SK-N-MC (cell line): Measurements from ENCODE around the gene ASIC4.

Source experiments
- DNase-seq: peaks from one replicate; pipeline ENCODE4 v3.0.0-alpha.2; 2011; ENCODE audit warnings: low read depth, low spot score
- H3K27ac ChIP-seq: fragments of 200-600 bp; sonication (generic); 2 replicates; pipeline ENCODE4 v1.5.1; 2016; ENCODE audit warnings: mixed run types
- H3K36me3 ChIP-seq: fragments of 200-600 bp; sonication (generic); 2 replicates; pipeline ENCODE4 v1.6.1; 2017; ENCODE audit warnings: antibody characterized with exemption, low read length, mixed read lengths; ENCODE audit not compliant: insufficient read depth
- H3K4me3 ChIP-seq: fragments of 200-600 bp; sonication (generic); 2 replicates; pipeline ENCODE4 v1.5.1; 2016
- H3K9ac ChIP-seq: fragments of 200-600 bp; sonication (generic); 2 replicates; pipeline ENCODE4 v1.8.0; 2017; ENCODE audit warnings: mixed run types, mixed read lengths; ENCODE audit not compliant: insufficient read length
- H3K9me3 ChIP-seq: fragments of 200-600 bp; sonication (generic); 2 replicates; pipeline ENCODE4 v1.6.1; 2017; ENCODE audit warnings: low read depth, mild to moderate bottlenecking, antibody characterized with exemption, low read length, moderate library complexity, mixed read lengths
- EZH2 ChIP-seq: fragments of 200-600 bp; sonication (generic); IDR thresholded peaks from one replicate; pipeline ENCODE4 v1.6.1; 2017; ENCODE audit warnings: antibody characterized with exemption
- FOXP2 ChIP-seq: optimal IDR thresholded peaks from 2 replicates; pipeline ENCODE3; 2011; ENCODE audit warnings: mild to moderate bottlenecking, moderate library complexity; ENCODE audit not compliant: insufficient read depth; ENCODE audit errors: extremely low read length, control extremely low read depth
- POLR2AphosphoS5 ChIP-seq: IDR thresholded peaks from 2 replicates; pipeline ENCODE4 v1.6.1; 2012; ENCODE audit warnings: mild to moderate bottlenecking, low read depth, low read length, borderline replicate concordance

Gene ASIC4

GRCh38 chr2:219515874-219516629 lies 1.8 kb downstream of the ASIC4 start:
- no peak overlapping the region for H3K9ac ChIP-seq
- TF ChIP-seq FOXP2 = no peak
- no peaks in the 10 kb centered on the region for H3K36me3 ChIP-seq
- no peak for DNase-seq
- no peak overlapping the region for H3K4me3 ChIP-seq
- no peak overlapping the region for H3K27ac ChIP-seq
- H3K9me3 ChIP-seq = no peaks in the 10 kb centered on the region

DNA sequence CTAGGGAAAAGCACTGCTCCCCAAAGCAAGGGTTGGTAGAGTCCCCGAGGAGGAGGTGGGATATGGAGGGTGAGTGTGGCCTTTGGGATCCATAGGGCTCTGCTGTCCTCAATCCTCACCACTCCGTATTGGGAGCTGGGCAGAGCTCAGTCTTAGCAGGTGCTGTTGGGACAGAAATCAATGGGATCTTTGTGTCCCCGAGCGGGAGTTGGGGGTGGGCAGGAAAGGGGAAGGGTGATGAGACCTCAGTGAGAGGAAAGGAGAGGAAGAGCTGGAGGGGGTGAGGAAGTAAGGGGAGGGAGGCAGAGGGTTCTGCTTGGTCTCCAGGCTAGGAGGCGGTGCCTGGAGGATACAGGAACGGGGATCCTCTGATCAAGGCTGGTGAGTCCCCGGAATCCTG lies 2.6 kb downstream of the ASIC4 start:
- Histone ChIP-seq H3K4me3 (no peak overlapping the region), H3K27ac (no peak overlapping the region), H3K9ac (no peak overlapping the region), H3K36me3 (no peaks in the 10 kb centered on the region), H3K9me3 (no peaks in the 10 kb centered on the region)
- no peak for TF ChIP-seq FOXP2
- TF ChIP-seq POLR2AphosphoS5 = no peak
- DNase-seq = no peak

DNA sequence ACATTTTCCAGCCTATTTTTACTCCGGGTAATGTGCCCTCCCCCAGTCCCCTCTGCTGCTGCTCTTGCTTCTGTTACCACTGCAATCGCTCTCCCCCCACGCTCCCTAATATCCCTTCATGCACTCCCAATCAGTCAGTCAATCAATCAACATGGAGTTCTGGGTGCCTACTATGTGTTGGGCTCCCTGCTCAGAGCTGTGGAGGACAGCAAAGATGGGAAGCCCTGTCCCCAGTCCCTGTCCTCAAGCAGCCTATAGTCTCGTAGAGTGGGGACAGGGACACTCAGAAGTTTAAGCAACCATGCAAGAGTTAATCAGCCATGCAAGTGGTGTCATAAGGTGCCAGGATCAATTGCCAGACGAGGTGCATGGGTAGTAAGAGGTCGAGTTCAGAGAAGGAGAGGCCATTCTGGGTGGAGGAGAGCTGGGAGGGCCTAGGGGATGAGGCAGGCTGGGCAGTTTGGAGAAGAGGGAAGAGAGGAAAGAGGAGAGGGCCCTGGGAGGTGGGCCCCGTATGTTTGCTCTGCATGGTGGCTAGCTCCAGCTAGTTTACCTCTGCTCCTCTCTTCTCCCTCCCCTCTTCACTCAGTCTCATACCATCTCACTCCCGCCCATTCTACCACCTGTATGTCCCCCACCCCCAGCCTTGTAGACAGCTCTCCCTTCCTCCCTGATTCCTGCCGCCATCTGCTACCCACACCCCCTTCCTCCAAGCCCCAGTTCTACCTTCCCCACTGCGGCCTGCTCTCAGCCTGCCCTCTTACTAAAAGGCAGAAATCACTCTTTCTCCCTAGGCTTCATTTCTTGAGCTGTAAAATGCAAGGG lies 3.9 kb downstream of the ASIC4 start:
- H3K36me3 ChIP-seq = no peaks in the 10 kb centered on the region
- DNase-seq = no peak
- no peak overlapping the region for H3K27ac ChIP-seq
- H3K4me3 ChIP-seq = no peak overlapping the region
- TF ChIP-seq EZH2 (no peak), POLR2AphosphoS5 (no peak), FOXP2 (no peak)
- H3K9ac ChIP-seq = no peak overlapping the region
- no peaks in the 10 kb centered on the region for H3K9me3 ChIP-seq

DNA sequence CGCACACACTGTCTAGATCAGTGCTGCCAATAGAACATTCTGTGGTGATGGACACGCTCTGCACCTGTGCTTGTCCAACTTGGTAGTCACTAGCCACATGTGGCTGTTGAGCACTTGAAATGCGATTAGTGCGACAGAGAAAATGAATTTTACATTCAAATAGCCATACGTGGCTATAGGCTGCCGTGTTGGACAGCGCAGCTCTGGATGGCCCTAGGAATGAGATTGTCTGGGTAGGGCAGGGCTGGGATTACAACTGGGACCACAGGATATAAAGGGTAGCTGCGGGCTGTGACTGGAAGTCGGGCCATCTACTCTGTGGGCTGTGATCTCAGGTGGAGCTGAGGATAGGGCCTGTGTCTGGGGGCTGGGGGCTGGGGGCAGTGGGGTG lies 5.2 kb downstream of the ASIC4 start:
- Histone ChIP-seq H3K4me3 (no peak overlapping the region), H3K36me3 (no peaks in the 10 kb centered on the region), H3K9ac (no peak overlapping the region), H3K27ac (no peak overlapping the region), H3K9me3 (no peaks in the 10 kb centered on the region)
- DNase-seq = no peak
- TF ChIP-seq FOXP2 = no peak
- no peak for TF ChIP-seq POLR2AphosphoS5
- TF ChIP-seq EZH2 = no peak

DNA sequence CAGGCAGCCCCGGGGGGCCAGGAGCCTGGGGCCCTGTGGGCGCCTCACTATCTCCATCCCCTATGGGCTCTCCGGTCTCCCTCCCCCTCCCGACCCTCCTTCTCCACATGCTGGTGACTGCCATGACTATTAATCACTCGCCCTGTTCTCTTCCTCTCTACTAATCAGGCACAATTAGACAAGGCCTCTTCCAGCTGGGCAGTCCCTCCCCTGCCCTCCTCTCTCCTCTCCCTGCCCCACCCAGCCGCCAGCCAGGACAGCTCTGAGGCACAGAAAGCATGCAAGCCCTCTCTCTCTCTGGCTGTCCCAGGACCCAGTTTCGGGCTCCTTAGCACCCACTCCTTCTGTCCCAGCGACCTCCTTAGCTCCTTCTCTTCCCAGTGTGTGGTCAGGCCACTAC lies 5.8 kb downstream of the ASIC4 start:
- no peaks in the 10 kb centered on the region for H3K36me3 ChIP-seq
- no peak overlapping the region for H3K27ac ChIP-seq
- no peak for DNase-seq
- H3K4me3 ChIP-seq = no peak overlapping the region
- H3K9me3 ChIP-seq = no peaks in the 10 kb centered on the region
- no peak overlapping the region for H3K9ac ChIP-seq
- TF ChIP-seq FOXP2 (no peak), EZH2 (no peak), POLR2AphosphoS5 (no peak)

DNA sequence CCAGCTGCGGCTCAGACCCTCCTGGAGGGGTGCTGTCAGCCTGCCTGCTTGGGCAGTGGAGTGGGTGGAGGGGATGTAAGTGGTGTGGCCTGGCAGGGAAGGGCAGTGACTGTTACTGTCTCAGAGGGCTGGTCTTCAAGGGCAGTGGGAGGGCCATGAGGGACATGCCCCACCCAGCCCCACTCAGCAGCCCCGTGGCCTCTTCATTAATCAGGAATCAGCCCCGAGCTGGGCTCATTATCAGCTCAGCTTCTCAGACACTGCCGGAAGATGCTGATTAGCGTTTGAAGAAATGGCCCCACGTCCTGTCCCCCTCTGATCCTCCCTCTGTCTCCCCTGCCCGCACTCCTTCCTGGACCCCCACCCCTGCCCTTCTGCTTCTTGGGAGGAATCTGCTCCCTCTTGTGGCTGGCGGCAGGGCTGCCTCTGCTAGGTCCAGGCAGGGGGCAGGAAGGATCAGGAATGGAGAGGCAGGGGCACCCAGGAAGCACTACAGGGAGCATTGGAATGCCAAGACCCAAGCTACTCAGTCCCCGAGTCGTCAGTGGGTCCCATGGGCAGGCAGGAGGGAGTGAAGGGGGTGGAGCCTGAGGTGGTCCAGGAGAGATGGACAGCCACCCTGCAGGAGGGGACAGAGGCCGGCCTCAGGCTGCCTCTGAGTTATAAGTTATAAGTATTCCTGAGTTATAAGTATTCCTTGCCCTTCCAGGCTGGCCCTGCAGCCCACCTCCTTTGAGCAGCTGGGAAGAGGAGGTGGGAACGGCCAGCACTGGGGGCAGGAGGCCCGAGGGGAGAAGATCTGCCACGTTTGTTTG lies 7.0 kb downstream of the ASIC4 start:
- no peaks in the 10 kb centered on the region for H3K9me3 ChIP-seq
- no peak overlapping the region for H3K27ac ChIP-seq
- H3K36me3 ChIP-seq = no peaks in the 10 kb centered on the region
- no peak overlapping the region for H3K9ac ChIP-seq
- DNase-seq = no peak
- no peak for TF ChIP-seq FOXP2
- no peak for TF ChIP-seq EZH2
- no peak for TF ChIP-seq POLR2AphosphoS5
- H3K4me3 ChIP-seq = no peak overlapping the region

DNA sequence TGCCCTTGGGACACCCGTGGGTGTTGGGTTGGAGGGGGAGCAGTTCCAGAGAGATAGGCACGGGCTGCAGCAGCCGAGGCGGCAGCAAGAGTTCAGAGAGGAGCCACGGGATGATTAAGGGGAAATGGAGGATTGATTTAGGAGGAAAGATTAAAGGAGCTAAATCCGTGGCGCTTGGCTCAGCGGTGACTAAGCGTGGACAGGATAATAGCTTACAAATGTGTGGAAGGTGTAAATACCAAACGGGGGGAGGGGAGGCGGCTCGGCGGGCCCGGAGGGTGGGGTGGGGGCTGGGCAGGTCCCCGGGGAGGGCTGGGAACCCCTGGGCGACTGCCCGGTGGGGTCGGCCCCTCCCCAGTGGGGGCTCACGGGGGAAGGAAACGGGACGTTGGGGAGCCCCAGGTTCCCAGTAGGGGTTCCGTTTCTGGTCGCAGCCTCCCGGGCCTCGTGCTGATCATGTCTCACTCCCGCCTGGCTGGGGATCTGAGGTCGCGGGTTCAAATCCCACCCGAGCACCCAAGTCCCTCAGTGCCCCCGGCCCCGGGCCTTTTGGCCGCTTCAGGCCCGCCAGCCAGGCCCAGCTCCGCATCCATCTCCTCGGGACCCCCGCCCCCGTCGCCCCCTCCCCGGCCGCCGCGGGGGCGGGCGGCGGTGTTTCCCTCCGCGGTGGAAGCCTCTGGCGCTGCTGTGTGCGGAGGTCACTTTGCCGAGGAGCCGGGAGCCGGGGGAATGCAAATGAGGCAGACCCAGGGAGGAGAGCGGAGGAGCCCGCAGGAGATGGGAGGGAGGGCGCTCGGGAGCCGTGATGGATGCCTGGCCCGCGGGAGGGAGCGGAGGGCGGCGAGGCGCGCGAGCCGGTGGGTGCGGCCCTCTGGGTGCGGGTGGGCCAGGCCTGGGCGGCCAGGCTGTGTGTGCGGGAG lies 8.1 kb downstream of the ASIC4 start:
- no peak overlapping the region for H3K9ac ChIP-seq
- no peaks in the 10 kb centered on the region for H3K9me3 ChIP-seq
- no peaks in the 10 kb centered on the region for H3K36me3 ChIP-seq
- no peak overlapping the region for H3K27ac ChIP-seq
- no peak for DNase-seq
- H3K4me3 ChIP-seq = no peak overlapping the region
- TF ChIP-seq POLR2AphosphoS5 (no peak), FOXP2 (no peak), EZH2 (no peak)

DNA sequence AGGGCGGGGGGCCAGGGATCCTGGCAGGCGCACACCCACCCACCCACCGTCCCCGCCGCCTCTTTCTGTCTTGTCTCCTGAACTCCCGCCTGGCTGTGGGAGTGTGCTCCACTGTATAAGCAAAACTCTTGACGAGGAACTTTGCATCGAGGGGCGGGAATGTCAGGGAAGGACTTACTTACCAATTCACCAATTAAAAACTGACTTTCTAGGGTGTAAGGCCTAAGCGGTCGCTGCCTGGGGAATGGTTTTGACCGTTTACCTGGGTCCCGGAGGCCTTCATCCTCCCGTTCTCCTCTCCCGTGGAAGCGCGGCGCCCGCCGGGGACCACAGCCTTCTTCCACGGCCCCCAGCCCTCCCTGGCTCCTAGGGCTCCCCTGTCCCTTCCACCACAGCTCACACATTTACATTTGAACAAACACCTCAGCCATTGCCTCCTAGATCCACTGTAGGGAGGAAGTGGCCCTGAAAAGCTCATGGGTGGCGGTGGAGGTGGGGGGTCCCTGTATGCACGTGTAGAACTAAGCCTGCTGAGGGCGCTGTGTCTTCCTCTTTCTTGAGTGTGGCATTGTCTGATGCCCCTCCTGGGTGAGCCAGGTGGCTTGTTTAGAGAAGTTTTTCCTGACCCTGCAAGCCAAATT lies 8.9 kb downstream of the ASIC4 start:
- TF ChIP-seq POLR2AphosphoS5 (no peak), EZH2 (no peak), FOXP2 (no peak)
- no peak for DNase-seq
- H3K4me3 ChIP-seq = no peak overlapping the region
- no peaks in the 10 kb centered on the region for H3K9me3 ChIP-seq
- H3K36me3 ChIP-seq = no peaks in the 10 kb centered on the region
- H3K27ac ChIP-seq = no peak overlapping the region
- H3K9ac ChIP-seq = no peak overlapping the region
